Measurements from ENCODE around the gene NOS1. TPM values are rescaled to one million over a fixed set of nuclear protein-coding genes. Genes with fewer than 3 reads are reported as not detected.

The NOS1 gene
- total RNA-seq: 1 to 10 TPM in 1 of 4 donors, under 1 TPM in 2, not detected in 1; 0.13 to 2.8 (median 0.73) TPM

DNA sequence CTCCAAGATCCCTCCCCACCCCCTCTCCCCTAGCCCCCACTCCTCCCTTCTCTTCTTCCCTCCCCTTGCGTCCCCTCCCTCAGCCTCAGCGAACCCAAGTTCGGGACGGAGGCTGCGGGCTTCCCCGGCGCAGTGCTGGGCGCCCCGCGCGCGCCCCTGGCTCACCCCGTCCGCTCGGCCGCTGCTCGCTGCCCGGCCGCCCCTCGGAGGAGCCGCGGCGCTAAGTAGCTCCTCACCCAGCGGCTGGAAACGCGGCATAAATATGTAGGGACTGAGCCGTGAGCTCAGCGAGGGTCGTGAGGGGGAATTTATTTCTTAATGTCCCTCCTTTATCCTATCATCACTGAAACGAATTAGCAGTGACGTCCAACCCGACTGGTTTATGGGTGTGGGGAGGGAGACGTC is at the start of gene NOS1:
TSS of gene NOS1 (minus strand) at position 280 of the 405 bp plus-strand sequence. CDS start 30,557 bp downstream, outside the sequence.
- whole genome bisulfite sequencing, 2 donors: 2 to 4% methylated on average over 21 to 27 of the region's 33 CpGs
- peaks cover 12% of the 10 kb centered on the region for H3K27me3 ChIP-seq
- DNase-seq: no peak
- H3K4me3 ChIP-seq (replicated peaks in 1 of 3): peak within 1 kb of the TSS in 2 of 3 donors; percentile 7
- intact Hi-C loops (cut with DNase I): no loop called here
- H3K4me1 ChIP-seq: peaks cover 0 to 14% of the 10 kb centered on the region in 2 donors
- no peaks in the 10 kb centered on the region for H3K9me3 ChIP-seq
- no peaks in the 10 kb centered on the region for H3K36me3 ChIP-seq
- H3K27ac ChIP-seq: no peak within 1 kb of the TSS
- no peak for TF ChIP-seq POLR2A (IDR thresholded peaks at IDR 0.05)
- TF ChIP-seq, protein P1, sequence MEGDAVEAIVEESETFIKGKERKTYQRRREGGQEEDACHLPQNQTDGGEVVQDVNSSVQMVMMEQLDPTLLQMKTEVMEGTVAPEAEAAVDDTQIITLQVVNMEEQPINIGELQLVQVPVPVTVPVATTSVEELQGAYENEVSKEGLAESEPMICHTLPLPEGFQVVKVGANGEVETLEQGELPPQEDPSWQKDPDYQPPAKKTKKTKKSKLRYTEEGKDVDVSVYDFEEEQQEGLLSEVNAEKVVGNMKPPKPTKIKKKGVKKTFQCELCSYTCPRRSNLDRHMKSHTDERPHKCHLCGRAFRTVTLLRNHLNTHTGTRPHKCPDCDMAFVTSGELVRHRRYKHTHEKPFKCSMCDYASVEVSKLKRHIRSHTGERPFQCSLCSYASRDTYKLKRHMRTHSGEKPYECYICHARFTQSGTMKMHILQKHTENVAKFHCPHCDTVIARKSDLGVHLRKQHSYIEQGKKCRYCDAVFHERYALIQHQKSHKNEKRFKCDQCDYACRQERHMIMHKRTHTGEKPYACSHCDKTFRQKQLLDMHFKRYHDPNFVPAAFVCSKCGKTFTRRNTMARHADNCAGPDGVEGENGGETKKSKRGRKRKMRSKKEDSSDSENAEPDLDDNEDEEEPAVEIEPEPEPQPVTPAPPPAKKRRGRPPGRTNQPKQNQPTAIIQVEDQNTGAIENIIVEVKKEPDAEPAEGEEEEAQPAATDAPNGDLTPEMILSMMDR (IDR thresholded peaks at IDR 0.05): no peak

DNA sequence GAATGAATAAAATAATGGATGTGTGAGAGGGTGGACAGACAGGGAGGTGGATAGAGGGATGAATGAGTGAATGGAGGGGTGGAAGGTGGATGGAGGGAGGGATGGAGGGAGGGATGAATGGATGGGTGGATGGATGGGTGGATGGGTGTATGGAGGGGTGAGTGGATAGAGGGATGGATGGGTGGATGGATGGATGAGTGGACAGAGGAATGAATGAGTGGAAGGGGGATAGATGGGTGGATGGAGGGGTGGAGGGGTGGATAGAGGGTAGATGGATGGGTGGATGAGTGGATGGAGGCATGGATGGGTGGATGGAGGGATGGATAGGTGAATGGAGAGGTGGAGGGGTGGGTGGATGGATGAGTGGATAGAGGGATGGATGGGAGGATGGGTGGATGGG is 47.9 kb upstream of the NOS1 start:
- Histone ChIP-seq H3K4me1 (peaks cover 0 to 11% of the 10 kb centered on the region in 2 donors), H3K4me3 (replicated peaks in 1 of 3) (no peak overlapping the region), H3K27ac (no peak overlapping the region), H3K27me3 (no peaks in the 10 kb centered on the region), H3K9me3 (no peaks in the 10 kb centered on the region), H3K36me3 (no peaks in the 10 kb centered on the region)
- DNase-seq: no peak
- TF ChIP-seq POLR2A (IDR thresholded peaks at IDR 0.05): no peak
- TF ChIP-seq, protein P1 (IDR thresholded peaks at IDR 0.05): no peak
- intact Hi-C loops (cut with DNase I): no loop called here

DNA sequence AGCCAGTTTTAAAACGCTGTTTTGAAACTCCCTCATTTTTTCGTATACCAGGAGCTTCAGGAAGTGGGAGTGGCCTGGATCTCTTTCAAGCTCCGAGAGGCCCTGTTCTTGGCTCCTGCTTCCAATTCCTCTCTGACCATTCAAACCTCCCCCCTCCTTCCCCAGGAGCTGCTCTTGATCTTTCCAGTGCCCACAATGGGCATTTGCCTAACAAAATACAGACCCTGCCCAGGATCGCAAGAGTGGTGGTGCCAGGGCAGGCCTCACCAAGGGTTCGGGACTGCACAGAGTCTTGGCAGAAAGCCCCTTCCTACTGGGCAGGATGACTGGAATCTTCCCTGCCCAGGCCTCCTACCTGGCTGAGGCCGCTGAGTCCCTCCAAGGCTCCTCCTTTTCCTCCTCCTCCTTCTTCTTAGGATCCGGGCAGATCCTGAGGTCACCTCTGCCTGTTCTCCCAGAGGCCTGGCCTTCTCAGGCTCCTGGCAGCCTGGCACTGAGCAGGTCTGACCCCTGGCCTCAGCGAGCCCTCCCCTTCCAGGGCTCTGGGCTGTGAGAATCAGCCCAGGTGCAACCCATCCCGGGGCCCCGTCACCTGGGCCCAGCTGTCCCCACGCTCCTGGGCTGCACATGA is 46.9 kb upstream of the NOS1 start:
- DNase-seq: peak; percentile 90 to 93
- no peaks in the 10 kb centered on the region for H3K9me3 ChIP-seq
- H3K27ac ChIP-seq: peak overlapping the region; percentile 54 to 74 (median 58)
- no peaks in the 10 kb centered on the region for H3K36me3 ChIP-seq
- 19 to 22% methylated on average over 9 of the region's 11 CpGs for WGBS, 2 donors
- H3K4me3 ChIP-seq (replicated peaks in 1 of 3): no peak overlapping the region
- no peaks in the 10 kb centered on the region for H3K27me3 ChIP-seq
- peaks cover 0 to 11% of the 10 kb centered on the region in 2 donors for H3K4me1 ChIP-seq
- intact Hi-C loops (cut with DNase I): no loop called here
- TF ChIP-seq POLR2A (IDR thresholded peaks at IDR 0.05): no peak
- TF ChIP-seq, protein P1 (IDR thresholded peaks at IDR 0.05): no peak

DNA sequence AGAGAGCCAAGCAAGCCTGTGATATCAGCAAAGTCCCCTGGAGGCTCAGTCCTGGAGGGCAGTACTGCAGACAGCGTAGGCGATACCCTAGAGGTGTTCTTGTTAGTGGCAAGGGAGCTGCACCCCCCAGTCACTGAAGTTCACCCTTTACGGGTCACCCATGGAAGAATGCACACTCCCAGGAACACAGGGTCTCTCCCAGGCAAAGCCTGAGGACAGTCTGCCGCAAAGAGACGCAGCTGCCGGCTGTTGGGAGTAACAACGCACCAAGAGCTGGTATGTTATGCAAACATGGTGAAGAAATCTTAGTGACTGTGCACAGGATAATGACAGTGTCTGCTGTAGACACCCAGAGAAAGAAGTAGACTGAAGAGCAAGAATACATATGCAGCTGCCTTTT is 43.5 kb upstream of the NOS1 start:
- Histone ChIP-seq H3K4me3 (replicated peaks in 1 of 3) (no peak overlapping the region), H3K27ac (no peak overlapping the region), H3K9me3 (no peaks in the 10 kb centered on the region), H3K4me1 (peaks cover 0 to 11% of the 10 kb centered on the region in 2 donors), H3K27me3 (no peaks in the 10 kb centered on the region), H3K36me3 (no peaks in the 10 kb centered on the region)
- intact Hi-C loops (cut with DNase I): no loop called here
- no peak for TF ChIP-seq POLR2A (IDR thresholded peaks at IDR 0.05)
- TF ChIP-seq, protein P1 (IDR thresholded peaks at IDR 0.05): no peak
- no peak for DNase-seq
- WGBS, 2 donors: 70 to 72% methylated on average over 7 of the region's 7 CpGs

DNA sequence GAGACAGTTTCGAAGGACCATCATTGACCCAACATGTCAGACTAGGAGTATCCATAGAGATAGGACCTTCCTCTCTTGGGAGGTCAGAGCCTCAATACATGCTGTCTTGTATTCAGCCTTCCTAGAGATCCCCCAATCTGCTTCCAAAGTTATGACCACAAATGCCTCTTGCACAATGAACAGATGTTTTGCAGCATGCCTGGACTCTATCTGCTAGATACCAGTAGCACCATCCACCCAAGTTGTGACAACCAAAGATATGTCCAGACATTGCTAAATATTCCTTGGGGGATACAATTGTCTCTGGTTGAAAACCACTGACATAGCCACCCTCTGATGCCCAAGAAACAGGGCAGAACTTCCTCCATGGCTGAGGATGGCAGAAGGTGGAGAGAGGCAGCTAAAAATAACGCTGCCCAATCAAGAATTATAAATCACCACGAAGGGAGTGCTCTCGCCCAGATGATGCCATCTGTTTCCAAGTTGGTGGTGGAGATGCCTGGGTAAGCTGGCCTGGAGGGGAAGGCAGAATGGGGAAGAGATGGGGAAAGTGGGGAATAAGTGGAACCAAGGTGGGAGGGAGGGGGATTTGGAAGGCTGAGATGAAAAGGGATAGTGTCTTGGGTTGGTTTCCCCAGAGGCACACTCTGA is 42.9 kb upstream of the NOS1 start:
- intact Hi-C loops (cut with DNase I): no loop called here
- WGBS, 2 donors: 88 to 92% methylated on average over 4 of the region's 4 CpGs
- TF ChIP-seq, protein P1 (IDR thresholded peaks at IDR 0.05): no peak
- TF ChIP-seq POLR2A (IDR thresholded peaks at IDR 0.05): no peak

More for the DNA sequence above, 42.9 kb upstream of the NOS1 start:
- Histone ChIP-seq H3K4me1 (peaks cover 0 to 11% of the 10 kb centered on the region in 2 donors), H3K27ac (no peak overlapping the region), H3K36me3 (no peaks in the 10 kb centered on the region), H3K4me3 (replicated peaks in 1 of 3) (no peak overlapping the region), H3K9me3 (no peaks in the 10 kb centered on the region), H3K27me3 (no peaks in the 10 kb centered on the region)
- no peak for DNase-seq

Data from thyroid gland (tissue), 4 donors.